GM19240 (cell line): ENCODE data around the gene TP53I11.

Experiments used
- DNase-seq: peaks from one replicate; pipeline ENCODE4 v3.0.0; 2011; ENCODE audit warnings: low spot score; ENCODE audit not compliant: insufficient read length

Gene TP53I11

DNA sequence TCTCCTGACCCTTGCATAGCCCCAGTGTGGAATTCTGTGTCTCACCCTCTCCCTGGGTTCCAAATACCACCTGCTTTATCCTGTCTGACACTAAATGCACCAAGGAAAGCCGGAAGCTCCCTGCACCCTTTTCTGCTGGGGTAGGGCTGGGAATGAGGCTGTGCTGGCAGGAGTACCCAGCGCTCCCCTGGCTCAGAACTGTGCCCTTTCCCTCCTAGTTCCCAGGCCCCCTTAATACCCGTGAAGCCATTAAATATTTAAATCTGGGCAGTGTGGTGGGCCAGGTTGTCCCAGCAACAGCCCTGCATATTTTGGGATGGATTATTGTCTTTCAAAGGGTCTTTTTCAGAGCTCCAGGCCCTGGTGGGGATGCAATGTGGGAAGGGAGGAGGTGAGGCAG lies 63.0 kb downstream of the TP53I11 start:
- no peak for DNase-seq

- DNase-seq: no peak
These were observed 63.9 kb downstream of the TP53I11 start for GRCh38 chr11:44886790-44887140.

DNA sequence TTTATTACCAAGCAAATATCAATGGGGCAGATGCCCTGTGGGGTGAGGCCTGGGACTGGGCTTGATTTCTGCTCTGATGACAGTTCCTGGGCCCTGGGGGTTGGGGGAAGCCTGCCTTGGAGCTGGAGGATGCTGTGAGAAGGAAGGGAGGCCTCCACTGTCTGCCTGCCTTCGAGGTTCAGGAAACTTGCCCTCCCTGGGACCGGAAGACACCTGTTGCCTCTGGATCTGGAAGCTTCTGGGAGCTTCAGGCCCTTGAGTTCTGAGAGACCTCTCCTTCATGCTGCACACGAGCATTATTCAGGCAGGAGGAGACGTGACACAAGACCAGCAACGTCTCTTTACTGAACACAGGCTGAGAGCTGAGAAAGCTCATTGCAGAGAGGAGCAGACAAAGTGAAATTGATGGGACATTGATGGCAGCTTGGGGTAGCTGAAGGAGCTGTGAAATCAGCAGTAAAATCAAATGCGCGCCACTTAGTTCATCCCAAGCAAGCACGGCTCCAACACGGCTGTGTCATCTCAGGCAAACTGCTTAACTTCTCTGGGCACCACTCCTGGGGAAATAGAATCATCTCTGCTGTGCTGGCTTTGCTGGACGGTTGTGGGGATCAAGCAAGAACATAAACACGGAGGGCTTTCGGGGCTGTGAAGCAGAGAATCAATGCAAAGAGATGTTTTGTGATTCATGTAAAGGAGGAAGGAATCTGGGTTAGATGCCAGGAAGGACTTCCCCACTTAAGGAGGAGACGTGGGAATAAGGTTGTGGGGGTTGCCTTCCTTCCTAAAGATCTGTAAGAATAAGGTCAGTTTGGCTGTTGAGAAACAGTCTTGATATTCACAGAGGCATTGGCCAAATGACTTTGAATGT lies 64.5 kb downstream of the TP53I11 start:
- no peak for DNase-seq

DNA sequence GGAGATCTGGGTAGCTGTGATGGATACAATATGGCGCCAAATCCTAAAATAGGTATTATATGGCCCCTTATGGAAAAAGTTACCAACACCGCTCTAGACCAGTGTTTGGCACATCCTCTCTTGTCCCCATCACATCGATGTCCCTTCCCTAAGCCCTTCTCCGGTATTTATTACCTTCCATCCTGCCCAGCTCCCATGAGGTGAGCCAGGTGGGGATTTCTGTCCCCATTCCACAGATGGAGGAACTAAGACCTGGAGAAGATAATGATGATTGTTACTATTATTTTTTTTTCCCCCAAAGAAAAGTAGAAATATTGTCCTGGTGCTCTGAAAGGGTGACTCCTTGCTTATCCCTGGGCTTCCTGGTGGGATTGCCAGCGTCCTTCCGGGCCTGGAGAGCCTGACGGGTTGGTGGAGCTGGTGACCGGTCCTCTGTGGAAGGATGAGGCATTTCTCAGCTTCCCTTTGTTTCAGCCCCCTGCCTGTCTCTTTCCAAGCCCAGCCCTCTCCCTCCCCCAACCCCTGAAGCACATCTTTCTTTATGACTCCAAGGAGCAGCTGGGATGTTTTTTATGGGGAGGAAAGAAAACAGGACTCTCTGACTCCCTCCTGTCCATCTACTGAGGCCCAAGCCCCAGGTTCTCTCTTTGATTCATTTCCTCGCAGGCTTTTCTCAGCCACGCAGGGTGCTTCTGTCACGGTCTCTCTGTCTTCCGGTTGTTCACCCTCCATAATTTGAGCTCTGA lies 65.4 kb downstream of the TP53I11 start:
- no peak for DNase-seq

- no peak for DNase-seq
These were observed 66.6 kb downstream of the TP53I11 start for GRCh38 chr11:44884056-44884455.

DNA sequence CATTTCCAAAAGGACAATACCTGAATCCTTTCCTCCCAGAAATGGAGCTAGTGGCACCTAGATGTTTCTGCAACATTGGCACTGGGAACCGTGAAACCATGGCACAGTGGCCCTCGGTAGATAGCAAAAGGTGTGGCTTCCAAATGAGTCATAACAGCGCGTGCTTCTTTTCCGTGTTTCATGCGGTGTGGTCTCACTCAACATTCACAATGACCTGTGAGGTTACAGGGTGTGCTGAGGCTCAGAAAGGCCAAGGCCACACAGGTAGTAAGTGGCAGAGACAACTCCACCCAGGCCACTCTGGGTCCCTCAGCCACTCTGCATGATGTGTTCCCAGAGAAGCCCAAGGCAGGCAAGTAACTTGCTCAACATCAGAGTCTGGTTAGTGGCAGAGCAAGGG lies 67.4 kb downstream of the TP53I11 start:
- DNase-seq: no peak
